Ishikawa (cell line): ENCODE results near the gene TMA7.

Experiments used
- CEBPB ChIP-seq: IDR thresholded peaks from 2 replicates; pipeline ENCODE4 v1.6.1; 2012
- CREB1 ChIP-seq: IDR thresholded peaks from 2 replicates; pipeline ENCODE4 v1.6.1; 2012; ENCODE audit warnings: low read depth
- EGR1 ChIP-seq: IDR thresholded peaks from 2 replicates; pipeline ENCODE4 v1.6.1; 2012
- EP300 ChIP-seq: IDR thresholded peaks from 2 replicates; pipeline ENCODE4 v1.6.1; 2012; ENCODE audit warnings: borderline replicate concordance
- FOXM1 ChIP-seq: IDR thresholded peaks from 2 replicates; pipeline ENCODE4 v1.6.1; 2012; ENCODE audit warnings: low read depth, borderline replicate concordance
- NFIC ChIP-seq: IDR thresholded peaks from 2 replicates; pipeline ENCODE4 v1.6.1; 2012
- RAD21 ChIP-seq: IDR thresholded peaks from 2 replicates; pipeline ENCODE4 v1.6.1; 2012; ENCODE audit warnings: low read depth
- TAF1 ChIP-seq: IDR thresholded peaks from 2 replicates; pipeline ENCODE4 v1.6.1; 2012; ENCODE audit warnings: low read depth, mild to moderate bottlenecking
- TCF12 ChIP-seq: IDR thresholded peaks from 2 replicates; pipeline ENCODE4 v1.6.1; 2012; ENCODE audit warnings: low read depth
- TEAD4 ChIP-seq: IDR thresholded peaks from 2 replicates; pipeline ENCODE4 v1.6.1; 2012
- YY1 ChIP-seq: IDR thresholded peaks from 2 replicates; pipeline ENCODE4 v1.6.1; 2012; ENCODE audit warnings: low read depth
- ZBTB7A ChIP-seq: IDR thresholded peaks from 2 replicates; pipeline ENCODE4 v1.6.1; 2012; ENCODE audit warnings: low read depth
- TF ChIP-seq, protein P1 (sequence below): IDR thresholded peaks from 2 replicates; pipeline ENCODE4 v1.6.1; 2012; ENCODE audit warnings: low read depth, mild to moderate bottlenecking
- TF ChIP-seq, protein P2 (sequence below): IDR thresholded peaks from 2 replicates; pipeline ENCODE4 v1.6.1; 2012
- TF ChIP-seq, protein P3 (sequence below): IDR thresholded peaks from 2 replicates; pipeline ENCODE4 v1.6.1; 2012

The TMA7 gene

DNA sequence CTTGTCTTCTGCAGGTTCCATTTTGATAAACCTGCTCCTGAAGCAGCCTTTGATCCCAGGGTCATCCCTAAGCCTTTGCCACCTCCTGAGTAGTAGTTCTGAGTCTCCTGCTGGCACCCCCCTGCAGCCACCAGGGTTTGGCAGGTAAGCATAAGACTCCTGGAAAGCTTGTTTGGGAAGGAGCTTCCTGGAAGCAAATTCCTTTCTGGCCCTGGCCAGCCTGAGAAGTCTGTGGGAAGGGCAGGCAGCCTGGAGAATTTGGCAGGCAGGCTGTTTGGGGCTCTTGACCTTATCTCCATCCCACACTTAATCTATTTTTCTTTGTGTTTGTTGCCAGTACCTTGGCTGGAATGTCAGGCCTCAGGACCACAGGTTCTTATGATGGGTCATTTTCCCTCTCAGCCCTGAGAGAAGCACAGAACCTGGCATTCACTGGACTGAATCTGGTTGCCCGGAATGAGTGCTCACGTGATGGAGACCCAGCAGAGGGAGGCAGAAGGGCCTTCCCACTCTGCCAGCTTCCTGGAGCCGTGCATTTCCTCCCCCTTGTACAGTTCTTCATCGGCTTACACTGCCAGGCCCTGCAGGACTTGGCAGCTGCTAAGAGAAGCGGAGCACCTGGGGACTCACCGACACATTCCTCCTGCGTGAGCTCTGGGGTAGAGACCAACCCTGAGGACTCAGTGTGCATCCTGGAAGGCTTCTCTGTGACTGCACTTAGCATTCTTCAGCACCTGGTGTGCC, 19.9 kb downstream of the TMA7 start:
- TF ChIP-seq, protein P1, sequence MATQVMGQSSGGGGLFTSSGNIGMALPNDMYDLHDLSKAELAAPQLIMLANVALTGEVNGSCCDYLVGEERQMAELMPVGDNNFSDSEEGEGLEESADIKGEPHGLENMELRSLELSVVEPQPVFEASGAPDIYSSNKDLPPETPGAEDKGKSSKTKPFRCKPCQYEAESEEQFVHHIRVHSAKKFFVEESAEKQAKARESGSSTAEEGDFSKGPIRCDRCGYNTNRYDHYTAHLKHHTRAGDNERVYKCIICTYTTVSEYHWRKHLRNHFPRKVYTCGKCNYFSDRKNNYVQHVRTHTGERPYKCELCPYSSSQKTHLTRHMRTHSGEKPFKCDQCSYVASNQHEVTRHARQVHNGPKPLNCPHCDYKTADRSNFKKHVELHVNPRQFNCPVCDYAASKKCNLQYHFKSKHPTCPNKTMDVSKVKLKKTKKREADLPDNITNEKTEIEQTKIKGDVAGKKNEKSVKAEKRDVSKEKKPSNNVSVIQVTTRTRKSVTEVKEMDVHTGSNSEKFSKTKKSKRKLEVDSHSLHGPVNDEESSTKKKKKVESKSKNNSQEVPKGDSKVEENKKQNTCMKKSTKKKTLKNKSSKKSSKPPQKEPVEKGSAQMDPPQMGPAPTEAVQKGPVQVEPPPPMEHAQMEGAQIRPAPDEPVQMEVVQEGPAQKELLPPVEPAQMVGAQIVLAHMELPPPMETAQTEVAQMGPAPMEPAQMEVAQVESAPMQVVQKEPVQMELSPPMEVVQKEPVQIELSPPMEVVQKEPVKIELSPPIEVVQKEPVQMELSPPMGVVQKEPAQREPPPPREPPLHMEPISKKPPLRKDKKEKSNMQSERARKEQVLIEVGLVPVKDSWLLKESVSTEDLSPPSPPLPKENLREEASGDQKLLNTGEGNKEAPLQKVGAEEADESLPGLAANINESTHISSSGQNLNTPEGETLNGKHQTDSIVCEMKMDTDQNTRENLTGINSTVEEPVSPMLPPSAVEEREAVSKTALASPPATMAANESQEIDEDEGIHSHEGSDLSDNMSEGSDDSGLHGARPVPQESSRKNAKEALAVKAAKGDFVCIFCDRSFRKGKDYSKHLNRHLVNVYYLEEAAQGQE, result no peak
- TF ChIP-seq CREB1 (no peak), TCF12 (no peak), RAD21 (no peak), ZBTB7A (no peak), FOXM1 (no peak), EP300 (no peak), NFIC (no peak), TAF1 (no peak), TEAD4 (no peak)
- TF ChIP-seq, protein P2, sequence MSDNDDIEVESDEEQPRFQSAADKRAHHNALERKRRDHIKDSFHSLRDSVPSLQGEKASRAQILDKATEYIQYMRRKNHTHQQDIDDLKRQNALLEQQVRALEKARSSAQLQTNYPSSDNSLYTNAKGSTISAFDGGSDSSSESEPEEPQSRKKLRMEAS, result no peak

DNA sequence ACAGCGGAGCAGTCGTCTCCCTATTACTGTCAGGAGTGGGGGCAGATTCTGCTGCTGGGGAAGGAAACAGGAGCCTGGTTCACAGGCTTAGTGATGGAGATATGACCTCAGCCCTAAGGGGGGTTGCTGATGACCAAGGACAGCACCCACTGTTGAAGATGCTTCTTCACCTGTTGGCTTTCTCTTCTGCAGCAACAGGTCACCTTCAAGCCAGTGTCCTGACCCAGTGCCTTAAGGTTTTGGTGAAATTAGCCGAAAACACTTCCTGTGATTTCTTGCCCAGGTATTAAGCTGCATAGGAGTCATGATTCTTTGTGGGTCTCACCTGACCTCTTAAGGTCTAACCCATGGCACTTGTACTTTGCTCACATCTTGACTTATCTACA, 20.5 kb downstream of the TMA7 start:
- TF ChIP-seq TAF1 (no peak), EP300 (no peak), FOXM1 (no peak)
- TF ChIP-seq, protein P3, sequence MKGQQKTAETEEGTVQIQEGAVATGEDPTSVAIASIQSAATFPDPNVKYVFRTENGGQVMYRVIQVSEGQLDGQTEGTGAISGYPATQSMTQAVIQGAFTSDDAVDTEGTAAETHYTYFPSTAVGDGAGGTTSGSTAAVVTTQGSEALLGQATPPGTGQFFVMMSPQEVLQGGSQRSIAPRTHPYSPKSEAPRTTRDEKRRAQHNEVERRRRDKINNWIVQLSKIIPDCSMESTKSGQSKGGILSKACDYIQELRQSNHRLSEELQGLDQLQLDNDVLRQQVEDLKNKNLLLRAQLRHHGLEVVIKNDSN, result no peak

DNA sequence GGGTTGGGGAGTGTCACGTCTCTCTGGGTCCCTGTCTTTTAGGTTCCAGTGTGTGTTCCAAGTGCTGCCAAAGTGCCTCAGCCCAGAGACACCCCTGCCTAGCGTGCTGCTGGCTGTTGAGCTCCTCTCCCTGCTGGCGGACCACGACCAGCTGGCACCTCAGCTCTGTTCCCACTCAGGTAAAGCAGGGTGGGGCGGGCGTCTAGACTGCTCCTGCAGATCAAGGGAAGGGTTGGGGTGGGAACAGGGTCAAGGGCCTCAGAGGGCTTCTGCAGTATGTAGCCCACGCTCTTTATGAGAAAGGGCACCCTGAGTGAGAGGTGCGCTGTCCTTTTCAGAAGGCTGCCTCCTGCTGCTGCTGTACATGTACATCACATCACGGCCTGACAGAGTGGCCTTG, 23.6 kb downstream of the TMA7 start:
- TF ChIP-seq TEAD4 (no peak), TCF12 (no peak), TAF1 (no peak), YY1 (no peak), EP300 (no peak), ZBTB7A (no peak), FOXM1 (no peak), EGR1 (no peak), NFIC (no peak), CREB1 (no peak), RAD21 (no peak), CEBPB (no peak)
- TF ChIP-seq, protein P3, result no peak
- TF ChIP-seq, protein P2, result no peak
- TF ChIP-seq, protein P1, result no peak

DNA sequence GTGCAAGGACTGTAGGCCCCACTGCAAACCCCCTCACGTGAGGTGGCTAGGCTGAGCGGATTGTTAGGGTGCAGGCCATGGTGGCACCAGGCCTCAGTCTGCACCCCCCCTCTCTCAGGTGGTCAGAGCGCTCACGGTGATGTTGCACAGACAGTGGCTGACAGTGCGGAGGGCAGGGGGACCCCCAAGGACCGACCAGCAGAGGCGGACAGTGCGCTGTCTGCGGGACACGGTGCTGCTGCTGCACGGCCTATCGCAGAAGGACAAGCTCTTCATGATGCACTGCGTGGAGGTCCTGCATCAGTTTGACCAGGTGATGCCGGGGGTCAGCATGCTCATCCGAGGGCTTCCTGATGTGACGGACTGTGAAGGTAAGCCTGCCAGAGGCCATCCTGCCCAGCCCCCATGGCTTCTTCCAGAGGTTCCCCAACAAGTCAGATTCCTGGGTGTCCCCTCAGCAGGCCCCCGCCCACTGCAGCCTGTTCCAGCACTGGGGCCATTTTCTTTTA, 24.7 kb downstream of the TMA7 start:
- TF ChIP-seq CEBPB (no peak), EP300 (no peak), EGR1 (no peak), TAF1 (no peak)
- TF ChIP-seq, protein P1, result no peak

DNA sequence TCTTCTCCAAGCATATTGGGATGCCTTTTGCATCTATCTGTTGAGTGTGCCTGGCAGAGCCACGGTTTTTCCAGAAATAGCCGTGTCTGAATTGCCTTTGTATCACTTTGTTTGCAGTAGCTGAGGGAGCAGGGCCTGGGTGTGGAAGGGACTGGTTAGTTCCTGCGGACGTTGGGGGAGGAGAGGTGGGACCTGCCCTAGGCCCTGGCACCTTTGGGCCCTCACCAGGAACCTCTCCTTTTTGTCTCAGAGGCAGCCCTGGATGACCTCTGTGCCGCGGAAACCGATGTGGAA, 25.1 kb downstream of the TMA7 start:
- no peak for TF ChIP-seq TAF1
